Lung (tissue), 12 donors: ENCODE data around the gene ZNF710. TPM values are rescaled to one million over a fixed set of nuclear protein-coding genes. Genes with fewer than 3 reads are reported as not detected.

Experiments used
- ATAC-seq: fragments of 200-7000 bp; cut with Tn5 transposase; one replicate; pipeline ENCODE4 v1.9.1; 2020; ENCODE audit warnings: moderate number of reproducible peaks; ENCODE audit not compliant: insufficient read depth, low FRiP score
- DNase-seq, 3 donors: peaks; one replicate each; pipeline ENCODE4 v3.0.0-alpha.2; 2013 to 2017
- H3K27ac ChIP-seq, 2 donors: one replicate each; pipeline ENCODE4 v1.5.1; 2013; ENCODE audit warnings: mild to moderate bottlenecking in 2 of 2, moderate library complexity in 2 of 2, control low read depth in 1 of 2, inconsistent platforms in 1 of 2, low read depth in 1 of 2, low read length in 1 of 2
- H3K27me3 ChIP-seq, 3 donors: one replicate each; pipeline ENCODE4 v1.5.1; 2013; ENCODE audit warnings: low read length in 2 of 3; ENCODE audit not compliant: control insufficient read depth in 3 of 3, insufficient read depth in 3 of 3
- H3K36me3 ChIP-seq, 4 donors: one replicate each; pipeline ENCODE4 v1.5.1; 2013; ENCODE audit warnings: low read length in 4 of 4, mild to moderate bottlenecking in 1 of 4, moderate library complexity in 1 of 4; ENCODE audit not compliant: control insufficient read depth in 4 of 4, insufficient read depth in 4 of 4
- H3K4me1 ChIP-seq, 5 donors: one replicate each; pipeline ENCODE4 v1.5.1; 2013; ENCODE audit warnings: low read length in 5 of 5, mild to moderate bottlenecking in 2 of 5, moderate library complexity in 1 of 5; ENCODE audit not compliant: control insufficient read depth in 5 of 5, insufficient read depth in 5 of 5
- H3K4me3 ChIP-seq: one replicate; pipeline ENCODE4 v1.5.1; 2013; ENCODE audit warnings: mild to moderate bottlenecking, control low read depth, moderate library complexity
- H3K9ac ChIP-seq, 2 donors: one replicate each; pipeline ENCODE4 v1.5.1; 2013; ENCODE audit warnings: low read length in 2 of 2, control low read depth in 1 of 2; ENCODE audit not compliant: insufficient read depth in 1 of 2
- H3K9me3 ChIP-seq, 4 donors: one replicate each; pipeline ENCODE4 v1.5.1; 2013; ENCODE audit warnings: low read length in 3 of 4, mild to moderate bottlenecking in 1 of 4, moderate library complexity in 1 of 4; ENCODE audit not compliant: control insufficient read depth in 4 of 4, insufficient read depth in 3 of 4
- WGBS, 2 donors: extraction: QIAGEN DNeasy Blood & Tissue Kit; methylation state at CpG; one replicate each; pipeline ENCODE4 v1.1.7; 2013; 5-methylcytosine and 5-hydroxymethylcytosine counted together
- polyA plus RNA-seq, 2 donors: library from polyadenylated mRNA; stranded (reverse); fragments of 200-250 nt; gene quantifications; one replicate each; pipeline ENCODE4 v1.2.1, GENCODE V29; 2013
- total RNA-seq, 2 donors: library from RNA; depleted of rRNA in 1 of 2; stranded (reverse); fragments of >200 nt in 1 of 2; gene quantifications; one replicate each; pipeline ENCODE4 v1.2.1, GENCODE V29; 2014 to 2021
- TF ChIP-seq, protein P1 (sequence below): IDR thresholded peaks from 2 replicates; pipeline ENCODE4 v1.5.1; 2012; ENCODE audit warnings: mild to moderate bottlenecking; ENCODE audit errors: control extremely low read depth, extremely low read depth
- donor health status: control.
- donor health status: control.
- donor health status: Bipolar disorder and iron deficiency.
- donor health status: healthy.
- donor health status: DM: yes; HTN: yes; CAD: no.

The ZNF710 gene
- total and polyA plus RNA-seq, 4 donors: 19.6 to 49.1 (median 38.6) TPM

DNA sequence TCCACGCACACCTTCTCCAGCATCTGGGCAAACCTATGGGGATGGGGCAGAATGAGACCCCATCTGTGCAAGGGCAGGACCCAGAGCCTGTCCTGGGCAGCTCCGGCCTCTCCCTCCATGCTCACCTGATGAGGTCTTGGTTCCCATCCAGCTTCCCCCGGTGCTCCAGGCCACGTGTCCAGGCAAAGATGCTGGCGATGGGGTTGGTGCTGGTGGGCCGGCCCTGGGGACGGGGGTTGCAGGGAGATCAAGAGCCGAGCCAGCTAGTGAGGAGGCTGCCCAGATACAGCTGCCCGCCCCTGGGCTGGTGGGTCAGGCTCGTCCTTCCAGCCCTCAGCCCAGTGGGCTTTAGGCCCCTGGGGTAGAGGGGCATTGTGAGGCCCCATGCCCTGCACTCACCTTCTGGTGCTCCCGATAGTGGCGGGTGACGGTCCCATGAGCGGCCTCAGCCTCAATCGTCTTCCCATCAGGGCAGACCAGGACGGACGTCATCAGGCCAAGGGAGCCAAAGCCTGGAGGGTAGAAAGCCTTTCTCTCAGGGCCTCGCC, 83.8 kb downstream of the ZNF710 start:
- 92 to 95% methylated on average over 17 to 18 of the region's 18 CpGs for WGBS, 2 donors
- H3K4me1 ChIP-seq: peaks cover 0 to 28% (median 3%) of the 10 kb centered on the region in 5 donors
- no peak overlapping the region for H3K9ac ChIP-seq
- no peaks in the 10 kb centered on the region for H3K9me3 ChIP-seq
- TF ChIP-seq, protein P1, sequence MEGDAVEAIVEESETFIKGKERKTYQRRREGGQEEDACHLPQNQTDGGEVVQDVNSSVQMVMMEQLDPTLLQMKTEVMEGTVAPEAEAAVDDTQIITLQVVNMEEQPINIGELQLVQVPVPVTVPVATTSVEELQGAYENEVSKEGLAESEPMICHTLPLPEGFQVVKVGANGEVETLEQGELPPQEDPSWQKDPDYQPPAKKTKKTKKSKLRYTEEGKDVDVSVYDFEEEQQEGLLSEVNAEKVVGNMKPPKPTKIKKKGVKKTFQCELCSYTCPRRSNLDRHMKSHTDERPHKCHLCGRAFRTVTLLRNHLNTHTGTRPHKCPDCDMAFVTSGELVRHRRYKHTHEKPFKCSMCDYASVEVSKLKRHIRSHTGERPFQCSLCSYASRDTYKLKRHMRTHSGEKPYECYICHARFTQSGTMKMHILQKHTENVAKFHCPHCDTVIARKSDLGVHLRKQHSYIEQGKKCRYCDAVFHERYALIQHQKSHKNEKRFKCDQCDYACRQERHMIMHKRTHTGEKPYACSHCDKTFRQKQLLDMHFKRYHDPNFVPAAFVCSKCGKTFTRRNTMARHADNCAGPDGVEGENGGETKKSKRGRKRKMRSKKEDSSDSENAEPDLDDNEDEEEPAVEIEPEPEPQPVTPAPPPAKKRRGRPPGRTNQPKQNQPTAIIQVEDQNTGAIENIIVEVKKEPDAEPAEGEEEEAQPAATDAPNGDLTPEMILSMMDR: no peak
- DNase-seq: no peak
- ATAC-seq: no peak
- no peak overlapping the region for H3K4me3 ChIP-seq
- no peak overlapping the region for H3K27ac ChIP-seq
- H3K27me3 ChIP-seq: no peaks in the 10 kb centered on the region
- peaks cover 6 to 57% (median 44%) of the 10 kb centered on the region in 4 donors for H3K36me3 ChIP-seq

DNA sequence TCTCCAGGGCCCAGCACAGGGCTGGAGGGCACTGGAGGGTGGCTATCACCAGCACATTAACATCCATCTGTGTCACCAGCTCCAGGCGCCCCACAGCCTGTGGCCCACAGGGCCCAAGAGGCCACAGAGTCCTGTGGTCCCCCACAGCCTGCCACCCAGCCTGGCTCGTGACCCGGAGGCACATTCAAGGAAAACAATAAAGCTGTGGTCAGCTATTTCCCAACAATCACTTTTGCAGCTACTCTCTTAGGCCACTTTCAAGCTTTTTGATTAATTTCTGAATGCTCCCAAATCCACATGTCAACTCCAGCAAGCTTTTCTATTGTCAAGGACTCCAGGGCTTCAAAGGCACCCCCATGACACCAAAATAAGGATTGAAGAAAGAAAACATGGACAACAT, 84.4 kb downstream of the ZNF710 start:
- Histone ChIP-seq H3K27me3 (no peaks in the 10 kb centered on the region), H3K4me3 (no peak overlapping the region), H3K4me1 (peaks cover 0 to 22% (median 3%) of the 10 kb centered on the region in 5 donors), H3K9ac (no peak overlapping the region), H3K36me3 (peaks cover 6 to 55% (median 44%) of the 10 kb centered on the region in 4 donors), H3K27ac (no peak overlapping the region), H3K9me3 (no peaks in the 10 kb centered on the region)
- TF ChIP-seq, protein P1: no peak
- DNase-seq (no peak), ATAC-seq (no peak)
- WGBS, 2 donors: 74 to 86% methylated on average over 3 of the region's 3 CpGs

DNA sequence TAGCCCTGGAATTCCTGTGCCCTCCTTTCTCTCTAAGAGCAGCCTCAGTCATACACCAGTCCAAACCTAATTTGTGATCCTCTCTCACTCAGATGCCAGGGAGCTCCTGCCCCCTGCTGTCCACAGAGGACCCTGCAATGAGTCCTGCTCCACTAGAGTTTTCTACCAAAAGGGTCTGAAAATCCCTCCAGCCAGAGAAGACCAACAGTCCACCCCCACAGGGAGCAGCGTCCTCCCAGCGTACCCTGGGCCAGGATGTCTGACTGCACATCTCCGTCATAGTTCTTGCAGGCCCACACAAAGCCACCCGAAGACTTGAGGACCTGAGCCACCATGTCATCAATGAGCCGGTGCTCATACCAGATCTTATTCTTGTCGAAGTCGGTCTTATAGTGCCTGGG, 85.7 kb downstream of the ZNF710 start:
- Histone ChIP-seq H3K36me3 (peaks cover 6 to 55% (median 42%) of the 10 kb centered on the region in 4 donors), H3K9me3 (no peaks in the 10 kb centered on the region), H3K9ac (no peak overlapping the region), H3K27ac (no peak overlapping the region), H3K27me3 (no peaks in the 10 kb centered on the region), H3K4me3 (no peak overlapping the region), H3K4me1 (peaks cover 0 to 9% (median under 1%) of the 10 kb centered on the region in 5 donors)
- no peak for ATAC-seq
- DNase-seq: no peak
- TF ChIP-seq, protein P1: peak; percentile 62
- WGBS, 2 donors: 94% methylated on average over 7 of the region's 7 CpGs
